NOMO-1 treated with dmso at 0.1 percent for 144 hours (cell line): ENCODE measurements around the gene SPATA9.

Experiments used
- DNase-seq: peaks from one replicate; lab custom pipeline; 2025; ENCODE audit not compliant: unreplicated experiment; lab: John Stamatoyannopoulos, UW

SPATA9 gene

GRCh38 chr5:95689680-95690079, 6.9 kb upstream of the SPATA9 start:
- no peak for DNase-seq

- no peak for DNase-seq
Measured at GRCh38 chr5:95686651-95687050, 3.9 kb upstream of the SPATA9 start.

GRCh38 chr5:95684361-95684760, 1.6 kb upstream of the SPATA9 start:
- DNase-seq = no peak

- DNase-seq = no peak
Measured at GRCh38 chr5:95673081-95673480, 9.7 kb downstream of the SPATA9 start.

- no peak for DNase-seq
Measured at GRCh38 chr5:95672641-95673040, 10.2 kb downstream of the SPATA9 start.

- DNase-seq = no peak
Measured at GRCh38 chr5:95671826-95672225, 11.0 kb downstream of the SPATA9 start.

- DNase-seq = no peak
Measured at GRCh38 chr5:95670568-95670967, 12.2 kb downstream of the SPATA9 start.

- no peak for DNase-seq
Measured at GRCh38 chr5:95669985-95670384, 12.8 kb downstream of the SPATA9 start.

GRCh38 chr5:95669540-95669939, 13.3 kb downstream of the SPATA9 start:
- no peak for DNase-seq

GRCh38 chr5:95668728-95669127, 14.1 kb downstream of the SPATA9 start:
- no peak for DNase-seq

- no peak for DNase-seq
Measured at GRCh38 chr5:95668216-95668615, 14.6 kb downstream of the SPATA9 start.

- no peak for DNase-seq
Measured at GRCh38 chr5:95667678-95668077, 15.1 kb downstream of the SPATA9 start.

GRCh38 chr5:95667061-95667618, 15.7 kb downstream of the SPATA9 start:
- peak; percentile 15 for DNase-seq

GRCh38 chr5:95664204-95664786, 18.5 kb downstream of the SPATA9 start:
- DNase-seq = no peak

GRCh38 chr5:95662946-95663345, 19.8 kb downstream of the SPATA9 start:
- DNase-seq = no peak

GRCh38 chr5:95660060-95660459, 22.7 kb downstream of the SPATA9 start:
- DNase-seq = no peak

- no peak for DNase-seq
Measured at GRCh38 chr5:95655575-95655974, 27.2 kb downstream of the SPATA9 start.

- DNase-seq = no peak
Measured at GRCh38 chr5:95654196-95654595, 28.6 kb downstream of the SPATA9 start.

- DNase-seq = no peak
Measured at GRCh38 chr5:95652849-95653248, 29.9 kb downstream of the SPATA9 start.

- DNase-seq = no peak
Measured at GRCh38 chr5:95649842-95650620, 32.8 kb downstream of the SPATA9 start.

- DNase-seq = no peak
Measured at GRCh38 chr5:95649274-95649673, 33.5 kb downstream of the SPATA9 start.
